ENCODE measurements around the gene KLF7.

KLF7 gene

DNA sequence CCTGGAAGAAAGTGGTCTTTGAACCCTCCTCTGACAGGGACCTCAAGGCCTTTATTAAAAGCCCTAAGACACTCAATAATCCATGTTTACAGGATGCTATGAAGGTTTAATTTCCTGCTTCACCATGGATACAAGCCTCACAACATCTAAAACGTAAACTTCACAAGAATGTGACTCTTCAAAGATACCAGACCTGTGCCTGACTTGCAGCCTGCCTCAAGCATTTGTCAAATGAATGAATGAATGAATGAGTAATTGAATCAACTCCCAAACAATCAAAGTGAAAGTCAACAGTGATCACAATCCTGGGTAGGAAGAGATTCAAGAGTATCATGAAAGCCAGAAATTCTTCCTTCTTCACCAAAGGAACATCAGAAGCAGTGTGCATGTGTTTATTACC lies 30.4 kb downstream of the KLF7 start (continued):
- TF ChIP-seq, protein P1, sequence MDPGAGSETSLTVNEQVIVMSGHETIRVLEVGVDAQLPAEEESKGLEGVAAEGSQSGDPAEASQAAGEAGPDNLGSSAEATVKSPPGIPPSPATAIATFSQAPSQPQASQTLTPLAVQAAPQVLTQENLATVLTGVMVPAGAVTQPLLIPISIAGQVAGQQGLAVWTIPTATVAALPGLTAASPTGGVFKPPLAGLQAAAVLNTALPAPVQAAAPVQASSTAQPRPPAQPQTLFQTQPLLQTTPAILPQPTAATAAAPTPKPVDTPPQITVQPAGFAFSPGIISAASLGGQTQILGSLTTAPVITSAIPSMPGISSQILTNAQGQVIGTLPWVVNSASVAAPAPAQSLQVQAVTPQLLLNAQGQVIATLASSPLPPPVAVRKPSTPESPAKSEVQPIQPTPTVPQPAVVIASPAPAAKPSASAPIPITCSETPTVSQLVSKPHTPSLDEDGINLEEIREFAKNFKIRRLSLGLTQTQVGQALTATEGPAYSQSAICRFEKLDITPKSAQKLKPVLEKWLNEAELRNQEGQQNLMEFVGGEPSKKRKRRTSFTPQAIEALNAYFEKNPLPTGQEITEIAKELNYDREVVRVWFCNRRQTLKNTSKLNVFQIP (CRISPR knock-in tag; IDR thresholded peaks at IDR 0.05; ENCODE audit: borderline replicate concordance, low read depth), result no peak
- TF ChIP-seq ZC3H10 (CRISPR knock-in tag; IDR thresholded peaks at IDR 0.05), result no peak
- no peak for TF ChIP-seq ESRRG (CRISPR knock-in tag; IDR thresholded peaks at IDR 0.05)
- no peak for TF ChIP-seq SNAI2 (CRISPR knock-in tag; IDR thresholded peaks at IDR 0.05)
- no peak for TF ChIP-seq OSR1 (CRISPR knock-in tag; IDR thresholded peaks at IDR 0.05)
- TF ChIP-seq BACH2 (CRISPR knock-in tag; IDR thresholded peaks at IDR 0.05; ENCODE audit: borderline replicate concordance), result no peak
- no peak for TF ChIP-seq PPARA (CRISPR knock-in tag; IDR thresholded peaks at IDR 0.05; ENCODE audit: borderline replicate concordance)

DNA sequence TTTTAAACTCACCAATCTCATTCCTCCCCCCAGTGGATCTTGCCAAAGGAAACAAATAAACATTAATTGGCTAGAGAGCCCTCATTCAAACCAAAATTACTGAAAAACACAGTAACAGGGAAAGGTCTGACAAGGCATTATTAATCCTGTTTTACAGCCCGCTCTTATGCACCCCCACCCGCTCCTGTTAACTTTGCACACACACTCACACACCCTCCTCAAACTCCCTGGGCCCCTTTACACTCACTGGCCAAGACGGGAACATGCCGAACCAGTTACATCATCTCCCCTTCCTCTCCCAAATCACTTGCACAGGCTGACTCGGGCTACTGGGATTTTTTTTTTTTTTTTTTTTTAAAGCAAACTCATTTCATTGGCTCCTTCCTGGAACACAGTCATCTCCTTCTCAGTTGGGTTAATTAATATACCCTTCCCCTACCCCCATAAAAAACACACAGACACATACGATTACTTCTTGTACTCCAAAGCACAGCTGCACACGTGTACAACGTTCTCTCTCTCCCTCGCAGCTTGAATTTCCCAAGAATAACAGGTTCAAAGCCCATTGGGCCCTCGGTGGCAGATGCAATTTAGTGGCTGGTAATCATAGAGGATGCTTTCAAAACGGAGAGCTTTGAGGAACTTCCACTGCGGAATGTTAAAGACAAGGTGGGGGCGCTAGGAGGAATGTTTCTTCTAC lies 31.8 kb downstream of the KLF7 start:
- TF ChIP-seq ZNF70 (CRISPR knock-in tag; IDR thresholded peaks at IDR 0.05) (no peak), CSDC2 (CRISPR knock-in tag; IDR thresholded peaks at IDR 0.05) (no peak), RARB (CRISPR knock-in tag; IDR thresholded peaks at IDR 0.05) (no peak), TOX (CRISPR knock-in tag; IDR thresholded peaks at IDR 0.05; ENCODE audit: borderline replicate concordance) (no peak), BACH2 (CRISPR knock-in tag; IDR thresholded peaks at IDR 0.05; ENCODE audit: borderline replicate concordance) (no peak), ISL1 (CRISPR knock-in tag; IDR thresholded peaks at IDR 0.05) (0 out of 2 replicates have a peak, but pooled peaks have one; percentile 10), GLIS3 (CRISPR knock-in tag; IDR thresholded peaks at IDR 0.05) (no peak)
- peak; percentile 55 for ATAC-seq

GRCh38 chr2:207133458-207133819 lies 32.3 kb downstream of the KLF7 start:
- TF ChIP-seq RARB (CRISPR knock-in tag; IDR thresholded peaks at IDR 0.05) (no peak), ZNF8 (CRISPR knock-in tag; IDR thresholded peaks at IDR 0.05) (no peak), CSDC2 (CRISPR knock-in tag; IDR thresholded peaks at IDR 0.05) (no peak), BACH2 (CRISPR knock-in tag; IDR thresholded peaks at IDR 0.05; ENCODE audit: borderline replicate concordance) (no peak), ISL1 (CRISPR knock-in tag; IDR thresholded peaks at IDR 0.05) (no peak), ZC3H10 (CRISPR knock-in tag; IDR thresholded peaks at IDR 0.05) (no peak)
- TF ChIP-seq, protein P2, sequence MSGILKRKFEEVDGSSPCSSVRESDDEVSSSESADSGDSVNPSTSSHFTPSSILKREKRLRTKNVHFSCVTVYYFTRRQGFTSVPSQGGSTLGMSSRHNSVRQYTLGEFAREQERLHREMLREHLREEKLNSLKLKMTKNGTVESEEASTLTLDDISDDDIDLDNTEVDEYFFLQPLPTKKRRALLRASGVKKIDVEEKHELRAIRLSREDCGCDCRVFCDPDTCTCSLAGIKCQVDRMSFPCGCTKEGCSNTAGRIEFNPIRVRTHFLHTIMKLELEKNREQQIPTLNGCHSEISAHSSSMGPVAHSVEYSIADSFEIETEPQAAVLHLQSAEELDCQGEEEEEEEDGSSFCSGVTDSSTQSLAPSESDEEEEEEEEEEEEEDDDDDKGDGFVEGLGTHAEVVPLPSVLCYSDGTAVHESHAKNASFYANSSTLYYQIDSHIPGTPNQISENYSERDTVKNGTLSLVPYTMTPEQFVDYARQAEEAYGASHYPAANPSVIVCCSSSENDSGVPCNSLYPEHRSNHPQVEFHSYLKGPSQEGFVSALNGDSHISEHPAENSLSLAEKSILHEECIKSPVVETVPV (CRISPR knock-in tag; IDR thresholded peaks at IDR 0.05), result no peak

GRCh38 chr2:207132019-207132418 lies 33.7 kb downstream of the KLF7 start:
- ATAC-seq, result no peak
- TF ChIP-seq OSR1 (CRISPR knock-in tag; IDR thresholded peaks at IDR 0.05), result no peak
- TF ChIP-seq RARB (CRISPR knock-in tag; IDR thresholded peaks at IDR 0.05), result no peak
- TF ChIP-seq ZFP30 (CRISPR knock-in tag; IDR thresholded peaks at IDR 0.05), result no peak
- TF ChIP-seq, protein P2 (CRISPR knock-in tag; IDR thresholded peaks at IDR 0.05), result no peak
- TF ChIP-seq, protein P1 (CRISPR knock-in tag; IDR thresholded peaks at IDR 0.05; ENCODE audit: borderline replicate concordance, low read depth), result no peak
- TF ChIP-seq PPARA (CRISPR knock-in tag; IDR thresholded peaks at IDR 0.05; ENCODE audit: borderline replicate concordance), result no peak
- TF ChIP-seq TOX (CRISPR knock-in tag; IDR thresholded peaks at IDR 0.05; ENCODE audit: borderline replicate concordance), result no peak
- TF ChIP-seq BACH2 (CRISPR knock-in tag; IDR thresholded peaks at IDR 0.05; ENCODE audit: borderline replicate concordance), result no peak
- TF ChIP-seq ESRRG (CRISPR knock-in tag; IDR thresholded peaks at IDR 0.05), result no peak
- no peak for TF ChIP-seq ISL1 (CRISPR knock-in tag; IDR thresholded peaks at IDR 0.05)
- no peak for TF ChIP-seq ZFP3 (CRISPR knock-in tag; IDR thresholded peaks at IDR 0.05)
- no peak for TF ChIP-seq ZNF565 (CRISPR knock-in tag; conservative IDR thresholded peaks at IDR 0.05; ENCODE audit: low read depth)
- no peak for TF ChIP-seq ARNTL (CRISPR knock-in tag; IDR thresholded peaks at IDR 0.05; ENCODE audit: borderline replicate concordance, low read depth)
- TF ChIP-seq TCF4 (CRISPR knock-in tag; IDR thresholded peaks at IDR 0.05; ENCODE audit: borderline replicate concordance), result no peak
- no peak for TF ChIP-seq CREB5 (CRISPR knock-in tag; IDR thresholded peaks at IDR 0.05; ENCODE audit: low read depth)
- no peak for TF ChIP-seq TSHZ2 (CRISPR knock-in tag; IDR thresholded peaks at IDR 0.05)
- no peak for TF ChIP-seq ZNF70 (CRISPR knock-in tag; IDR thresholded peaks at IDR 0.05)
- no peak for TF ChIP-seq ZC3H10 (CRISPR knock-in tag; IDR thresholded peaks at IDR 0.05)
- TF ChIP-seq CSDC2 (CRISPR knock-in tag; IDR thresholded peaks at IDR 0.05), result no peak

More at GRCh38 chr2:207133458-207133819, 32.3 kb downstream of the KLF7 start:
- ATAC-seq, result no peak
